VCaP (cell line): Measurements from ENCODE around the gene SLC22A12.

Experiments used
- H3K27ac ChIP-seq: fragments of 450-650 bp; 2 replicates; pipeline ENCODE4 v1.5.1; 2017
- TF ChIP-seq, protein P1 (sequence below): fragments of 450-650 bp; conservative IDR thresholded peaks from 2 replicates; pipeline ENCODE4 v1.5.1; 2017; ENCODE audit warnings: mild to moderate bottlenecking, moderate library complexity

SLC22A12 gene

DNA sequence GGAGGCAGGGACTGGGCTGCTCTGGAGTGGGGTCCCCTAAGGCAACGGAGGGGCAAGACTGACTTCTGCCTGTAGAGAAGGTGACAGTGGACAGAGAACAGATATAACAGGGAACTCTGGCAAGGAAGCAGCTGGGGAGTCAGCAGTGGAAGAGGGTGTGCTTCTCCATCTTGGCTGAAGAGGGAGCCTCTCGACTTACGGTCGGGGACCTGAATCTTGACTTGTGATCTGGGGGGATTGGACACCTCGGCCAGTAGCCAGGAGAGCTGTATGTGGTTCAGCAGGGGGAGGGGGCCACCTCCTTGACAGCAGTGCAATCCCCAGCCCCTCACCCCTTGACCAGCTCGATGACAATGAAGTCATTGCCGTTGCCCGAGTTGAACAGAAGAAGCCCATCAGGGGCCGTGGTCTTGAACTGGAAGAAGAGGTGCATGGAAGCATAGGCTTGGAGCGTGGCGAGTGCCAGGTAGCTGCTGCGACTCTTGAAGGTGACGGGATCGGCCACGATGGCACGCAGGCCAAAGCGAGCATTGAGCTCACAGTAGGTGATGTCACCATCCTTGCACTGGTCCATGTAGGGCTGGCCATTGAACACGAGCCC, 60.0 kb downstream of the SLC22A12 start:
- TF ChIP-seq, protein P1, sequence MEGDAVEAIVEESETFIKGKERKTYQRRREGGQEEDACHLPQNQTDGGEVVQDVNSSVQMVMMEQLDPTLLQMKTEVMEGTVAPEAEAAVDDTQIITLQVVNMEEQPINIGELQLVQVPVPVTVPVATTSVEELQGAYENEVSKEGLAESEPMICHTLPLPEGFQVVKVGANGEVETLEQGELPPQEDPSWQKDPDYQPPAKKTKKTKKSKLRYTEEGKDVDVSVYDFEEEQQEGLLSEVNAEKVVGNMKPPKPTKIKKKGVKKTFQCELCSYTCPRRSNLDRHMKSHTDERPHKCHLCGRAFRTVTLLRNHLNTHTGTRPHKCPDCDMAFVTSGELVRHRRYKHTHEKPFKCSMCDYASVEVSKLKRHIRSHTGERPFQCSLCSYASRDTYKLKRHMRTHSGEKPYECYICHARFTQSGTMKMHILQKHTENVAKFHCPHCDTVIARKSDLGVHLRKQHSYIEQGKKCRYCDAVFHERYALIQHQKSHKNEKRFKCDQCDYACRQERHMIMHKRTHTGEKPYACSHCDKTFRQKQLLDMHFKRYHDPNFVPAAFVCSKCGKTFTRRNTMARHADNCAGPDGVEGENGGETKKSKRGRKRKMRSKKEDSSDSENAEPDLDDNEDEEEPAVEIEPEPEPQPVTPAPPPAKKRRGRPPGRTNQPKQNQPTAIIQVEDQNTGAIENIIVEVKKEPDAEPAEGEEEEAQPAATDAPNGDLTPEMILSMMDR, result peak; percentile 75
- no peak overlapping the region for H3K27ac ChIP-seq
